ENCODE results near the gene MAN2A1.
"Not testable (repeated sequence)": the region's sequence is repeated elsewhere in the genome, so short reads cannot be mapped to it uniquely, and the experiment has no call there.

MAN2A1 gene

DNA sequence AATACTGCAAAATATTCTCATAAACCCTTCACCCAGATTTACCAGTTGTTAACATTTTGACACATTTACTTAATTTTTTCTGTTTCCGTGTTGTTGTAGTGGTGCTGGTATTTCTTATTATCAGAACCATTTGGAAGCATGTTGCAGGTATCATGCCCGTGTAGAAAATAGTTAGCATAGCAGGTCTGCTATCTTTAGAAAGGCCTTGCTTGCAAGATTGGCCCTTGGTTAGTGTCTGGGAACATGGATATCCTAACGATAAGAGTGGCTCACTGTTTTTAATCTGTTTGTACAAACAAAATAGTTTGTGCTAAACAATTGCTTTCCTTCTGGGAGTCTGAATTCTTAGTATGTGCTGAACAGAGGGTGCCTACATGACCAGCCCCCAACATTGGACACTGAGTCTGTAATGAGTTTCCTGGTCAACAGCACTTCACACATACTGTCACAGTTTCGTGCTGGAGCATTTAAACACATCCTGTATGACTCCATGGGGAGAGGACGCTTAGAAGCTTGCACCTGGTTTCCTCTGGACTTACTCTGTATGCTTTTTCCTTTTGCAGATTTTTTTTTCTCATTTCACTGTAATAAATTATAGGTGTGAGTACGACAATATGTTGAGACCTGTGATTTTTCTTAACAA lies 66.9 kb downstream of the MAN2A1 start:
- Mint-ChIP-seq H3K27me3 (no peaks in the 10 kb centered on the region), H3K4me3 (no peak overlapping the region), H3K36me3 (ENCODE audit: insufficient read depth) (peaks cover 16% of the 10 kb centered on the region), H3K27ac (peak overlapping the region in 1 of 2 donors; percentile 44), H3K4me1 (ENCODE audit: low read depth in 2 of 2) (peaks cover 10 to 34% of the 10 kb centered on the region in 2 donors), H3K9me3 (peaks cover 6 to 7% of the 10 kb centered on the region in 2 donors)
- no peak for ATAC-seq (replicated peaks)
- no peak for DNase-seq

DNA sequence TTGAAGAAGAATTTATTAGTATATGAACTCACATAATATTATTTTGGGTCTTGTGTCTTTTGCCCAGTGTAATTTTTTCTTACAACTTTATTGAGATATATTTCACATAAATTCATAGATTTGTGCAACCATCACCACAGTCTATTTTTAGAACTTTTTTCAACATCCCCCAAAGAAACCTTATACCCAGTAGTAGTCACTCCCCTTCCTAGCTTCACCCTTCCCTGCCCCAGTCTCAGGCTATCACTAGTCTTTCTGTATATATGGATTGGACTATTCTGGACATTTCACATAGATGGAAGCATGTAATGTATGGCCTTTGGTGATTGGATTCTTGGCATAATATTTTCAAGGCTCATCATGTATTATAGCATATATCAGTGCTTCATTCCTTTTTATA lies 67.8 kb downstream of the MAN2A1 start:
- peaks cover 11 to 30% of the 10 kb centered on the region in 2 donors for H3K4me1 Mint-ChIP-seq (ENCODE audit: low read depth in 2 of 2)
- no peaks in the 10 kb centered on the region for H3K27me3 Mint-ChIP-seq
- ATAC-seq (replicated peaks) (no peak), DNase-seq (no peak)
- H3K36me3 Mint-ChIP-seq (ENCODE audit: insufficient read depth): peaks cover 19% of the 10 kb centered on the region
- no peak overlapping the region for H3K4me3 Mint-ChIP-seq
- H3K9me3 Mint-ChIP-seq: peaks cover 6 to 7% of the 10 kb centered on the region in 2 donors
- H3K27ac Mint-ChIP-seq: peak overlapping the region; percentile 33 to 44

DNA sequence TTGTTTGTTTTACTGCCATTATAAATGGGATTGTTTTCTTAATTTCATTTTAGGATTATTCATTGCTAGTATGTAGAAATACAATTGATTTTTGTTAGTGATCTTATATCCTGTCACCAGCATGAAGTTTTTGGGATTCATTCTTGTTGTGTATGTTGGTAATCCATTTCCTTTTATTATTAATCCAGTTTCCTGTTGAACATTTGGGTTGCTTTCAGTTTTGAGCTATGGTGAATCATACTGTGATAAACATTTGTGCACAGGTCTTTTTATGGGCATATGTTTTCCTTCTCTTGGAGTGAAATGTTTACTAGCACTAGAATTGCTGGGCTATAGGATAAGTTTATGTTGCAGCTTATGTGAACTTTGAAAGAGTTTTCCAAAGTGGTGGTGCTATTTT lies 69.6 kb downstream of the MAN2A1 start:
- no peaks in the 10 kb centered on the region for H3K27me3 Mint-ChIP-seq
- ATAC-seq (replicated peaks) (no peak), DNase-seq (no peak)
- H3K36me3 Mint-ChIP-seq (ENCODE audit: insufficient read depth): peaks cover 25% of the 10 kb centered on the region
- H3K4me3 Mint-ChIP-seq: no peak overlapping the region
- no peak overlapping the region for H3K27ac Mint-ChIP-seq
- H3K4me1 Mint-ChIP-seq (ENCODE audit: low read depth in 2 of 2): peaks cover 13 to 27% of the 10 kb centered on the region in 2 donors
- peaks cover 6 to 7% of the 10 kb centered on the region in 2 donors for H3K9me3 Mint-ChIP-seq

DNA sequence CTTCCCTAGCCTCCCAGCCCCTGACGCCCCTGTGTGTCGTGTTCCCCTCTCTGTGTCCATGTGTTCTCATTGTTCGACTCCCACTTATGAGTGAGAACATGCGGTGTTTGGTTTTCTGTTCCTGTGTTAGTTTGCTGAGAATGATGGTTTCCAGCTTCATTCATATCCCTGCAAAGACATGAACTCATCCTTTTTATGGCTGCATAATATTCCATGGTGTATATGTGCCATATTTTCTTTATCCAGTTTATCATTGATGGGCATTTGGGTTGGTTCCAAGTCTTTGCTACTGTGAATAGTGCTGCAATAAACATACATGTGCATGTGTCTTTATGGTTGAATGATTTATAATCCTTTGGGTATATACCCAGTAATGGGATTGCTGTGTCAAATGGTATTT lies 70.4 kb downstream of the MAN2A1 start:
- not testable (repeated sequence) for H3K9me3 Mint-ChIP-seq; DNase-seq; H3K27ac Mint-ChIP-seq; H3K4me3 Mint-ChIP-seq; H3K27me3 Mint-ChIP-seq; ATAC-seq (replicated peaks)
- H3K36me3 Mint-ChIP-seq (ENCODE audit: insufficient read depth): peaks cover 27% of the 10 kb centered on the region
- H3K4me1 Mint-ChIP-seq (ENCODE audit: low read depth in 2 of 2): peaks cover 13 to 29% of the 10 kb centered on the region in 2 donors

DNA sequence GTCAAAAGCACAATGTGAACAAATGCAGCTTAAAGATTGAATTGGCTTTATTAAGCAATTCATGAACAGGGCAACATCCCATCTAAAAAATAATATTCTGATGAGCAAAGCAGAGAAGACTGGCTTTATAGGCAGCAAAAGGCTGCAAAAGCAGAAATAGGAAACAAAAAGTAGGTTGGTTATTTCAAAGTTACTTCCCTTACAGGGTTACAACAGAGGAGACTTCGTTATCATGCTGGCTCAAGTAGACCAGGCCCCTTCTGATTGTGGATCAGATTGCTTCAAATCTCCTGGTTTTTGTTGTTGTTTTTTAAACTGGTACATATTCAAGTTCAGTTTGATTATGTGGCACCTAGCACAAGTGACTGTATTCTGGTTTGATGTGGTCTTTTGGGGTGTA lies 73.1 kb downstream of the MAN2A1 start:
- H3K9me3 Mint-ChIP-seq: peaks cover 6 to 7% of the 10 kb centered on the region in 2 donors
- H3K4me3 Mint-ChIP-seq: no peak overlapping the region
- H3K27ac Mint-ChIP-seq: no peak overlapping the region
- H3K4me1 Mint-ChIP-seq (ENCODE audit: low read depth in 2 of 2): peaks cover 13 to 34% of the 10 kb centered on the region in 2 donors
- no peaks in the 10 kb centered on the region for H3K27me3 Mint-ChIP-seq
- no peak for ATAC-seq (replicated peaks)
- no peak for DNase-seq
- H3K36me3 Mint-ChIP-seq (ENCODE audit: insufficient read depth): peaks cover 23% of the 10 kb centered on the region

DNA sequence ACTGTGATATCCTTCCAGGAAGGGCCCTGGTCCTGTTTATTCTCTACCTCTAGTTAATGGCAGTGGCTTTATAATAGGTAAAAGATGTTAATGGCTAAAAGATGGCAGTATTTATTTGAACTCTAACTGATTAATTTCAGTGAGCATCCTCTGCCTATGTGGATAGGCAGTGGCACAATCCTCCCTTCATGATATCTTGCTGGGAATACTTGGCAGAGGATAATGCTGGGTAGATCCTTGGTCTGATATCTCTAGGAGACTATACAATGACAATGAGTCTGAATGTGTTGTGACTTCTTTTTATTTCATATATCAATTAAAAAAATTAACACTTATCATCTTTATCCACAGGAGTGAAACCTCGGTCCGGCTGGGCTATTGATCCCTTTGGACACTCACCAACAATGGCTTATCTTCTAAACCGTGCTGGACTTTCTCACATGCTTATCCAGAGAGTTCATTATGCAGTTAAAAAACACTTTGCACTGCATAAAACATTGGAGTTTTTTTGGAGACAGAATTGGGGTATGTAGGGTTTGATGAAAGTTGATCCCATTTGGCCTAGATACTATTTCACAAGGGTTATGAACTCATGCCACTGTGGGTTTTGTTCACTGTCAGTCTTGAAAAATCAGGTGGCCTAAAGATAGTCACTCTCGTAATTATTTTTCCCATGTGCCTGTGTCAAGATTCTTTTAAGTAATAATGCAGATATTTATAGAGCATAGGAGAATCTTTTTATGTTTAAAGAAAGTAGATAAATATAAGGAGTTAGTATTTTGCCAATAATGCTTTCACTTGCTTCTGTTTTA lies 77.7 kb downstream of the MAN2A1 start:
- H3K27ac Mint-ChIP-seq: no peak overlapping the region
- no peaks in the 10 kb centered on the region for H3K9me3 Mint-ChIP-seq
- H3K36me3 Mint-ChIP-seq (ENCODE audit: insufficient read depth): peaks cover 39% of the 10 kb centered on the region

DNA sequence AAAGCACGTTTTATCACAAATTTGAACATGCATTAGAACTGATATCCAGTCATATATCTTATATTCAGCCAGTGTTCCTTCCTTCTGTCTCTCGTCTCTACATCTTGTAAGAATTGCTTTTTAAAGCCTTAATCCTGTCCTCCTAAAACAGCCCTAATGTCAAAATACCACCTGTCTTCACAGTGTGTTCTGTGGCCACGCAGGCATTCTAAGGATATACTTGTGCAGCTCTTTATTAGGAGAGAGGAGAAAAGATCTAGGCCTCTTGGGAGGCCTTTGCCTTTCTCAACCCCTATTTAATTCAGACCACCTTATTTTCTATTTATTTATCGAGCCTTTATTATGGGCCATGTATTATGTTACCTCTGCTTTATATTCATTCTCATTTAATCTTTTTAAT lies 78.3 kb downstream of the MAN2A1 start:
- H3K36me3 Mint-ChIP-seq (ENCODE audit: insufficient read depth): peaks cover 39% of the 10 kb centered on the region
- DNase-seq (no peak), ATAC-seq (replicated peaks) (no peak)
- peaks cover 3 to 17% of the 10 kb centered on the region in 2 donors for H3K4me1 Mint-ChIP-seq (ENCODE audit: low read depth in 2 of 2)
- no peaks in the 10 kb centered on the region for H3K27me3 Mint-ChIP-seq
- H3K27ac Mint-ChIP-seq: no peak overlapping the region
- H3K4me3 Mint-ChIP-seq: no peak overlapping the region
- H3K9me3 Mint-ChIP-seq: no peaks in the 10 kb centered on the region

More for the DNA sequence above, 77.7 kb downstream of the MAN2A1 start:
- Mint-ChIP-seq H3K4me3 (no peak overlapping the region), H3K4me1 (ENCODE audit: low read depth in 2 of 2) (peaks cover 6 to 22% of the 10 kb centered on the region in 2 donors), H3K27me3 (no peaks in the 10 kb centered on the region)
- DNase-seq (no peak), ATAC-seq (replicated peaks) (no peak)

DNA sequence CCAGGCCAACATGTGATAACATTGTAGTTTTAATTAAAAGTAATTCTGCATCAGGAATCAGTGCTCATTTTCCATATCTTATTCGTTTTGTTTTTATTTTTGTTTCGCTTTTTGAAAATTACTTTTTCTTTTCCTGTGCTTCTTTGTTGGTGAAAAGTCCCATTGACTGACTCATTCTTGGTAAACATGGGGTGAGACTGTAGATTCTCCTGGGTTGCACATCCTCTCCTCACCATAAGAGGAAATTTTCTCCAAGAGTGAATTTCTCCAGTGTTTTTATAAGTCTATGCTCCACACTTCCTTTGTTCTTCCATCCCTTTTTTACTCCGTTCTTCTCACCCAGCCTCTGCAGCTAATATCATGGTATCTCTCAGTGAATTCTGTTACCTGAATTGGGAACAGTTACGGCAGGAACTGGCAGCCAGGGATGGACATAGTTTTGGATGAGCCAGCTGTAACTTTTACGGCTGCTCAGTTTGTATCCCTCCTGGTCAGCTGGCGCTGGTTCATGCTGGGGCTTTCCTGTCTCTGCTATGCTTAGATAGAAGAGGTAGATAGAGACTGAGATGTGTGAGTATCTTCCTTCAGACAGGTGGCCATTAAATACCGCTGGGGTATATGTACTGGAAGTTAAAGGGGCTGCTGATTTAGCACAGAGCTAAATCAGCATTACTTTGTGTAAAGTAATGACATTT lies 80.0 kb downstream of the MAN2A1 start:
- Mint-ChIP-seq H3K4me1 (ENCODE audit: low read depth in 2 of 2) (peaks cover 3 to 17% of the 10 kb centered on the region in 2 donors), H3K9me3 (no peaks in the 10 kb centered on the region), H3K4me3 (no peak overlapping the region), H3K27ac (no peak overlapping the region), H3K27me3 (no peaks in the 10 kb centered on the region), H3K36me3 (ENCODE audit: insufficient read depth) (peaks cover 30% of the 10 kb centered on the region)
- no peak for DNase-seq
- no peak for ATAC-seq (replicated peaks)

DNA sequence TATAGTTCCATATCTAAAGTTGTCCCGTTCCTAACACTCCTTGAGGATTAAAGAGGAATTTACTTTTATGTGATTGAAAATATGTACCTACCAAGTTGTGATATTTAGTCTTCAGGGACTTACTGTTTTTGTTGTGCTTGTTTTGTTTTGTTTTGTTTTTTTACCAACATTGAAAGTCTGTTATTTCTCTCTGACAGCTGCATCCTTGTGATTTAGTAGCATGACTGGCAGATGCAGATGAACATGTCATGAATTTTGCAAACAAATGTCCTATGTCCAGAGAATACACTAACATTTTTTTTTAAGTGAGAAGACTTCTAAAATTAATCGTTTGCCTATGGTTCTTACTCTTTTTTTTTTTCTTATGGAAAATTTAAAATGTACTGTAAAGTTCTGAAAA lies 85.4 kb downstream of the MAN2A1 start:
- Mint-ChIP-seq H3K27ac (no peak overlapping the region), H3K9me3 (no peaks in the 10 kb centered on the region), H3K4me3 (no peak overlapping the region), H3K4me1 (ENCODE audit: low read depth in 2 of 2) (peaks cover 0 to 12% of the 10 kb centered on the region in 2 donors), H3K27me3 (no peaks in the 10 kb centered on the region), H3K36me3 (ENCODE audit: insufficient read depth) (peaks cover 25% of the 10 kb centered on the region)
- no peak for ATAC-seq (replicated peaks)
- no peak for DNase-seq

DNA sequence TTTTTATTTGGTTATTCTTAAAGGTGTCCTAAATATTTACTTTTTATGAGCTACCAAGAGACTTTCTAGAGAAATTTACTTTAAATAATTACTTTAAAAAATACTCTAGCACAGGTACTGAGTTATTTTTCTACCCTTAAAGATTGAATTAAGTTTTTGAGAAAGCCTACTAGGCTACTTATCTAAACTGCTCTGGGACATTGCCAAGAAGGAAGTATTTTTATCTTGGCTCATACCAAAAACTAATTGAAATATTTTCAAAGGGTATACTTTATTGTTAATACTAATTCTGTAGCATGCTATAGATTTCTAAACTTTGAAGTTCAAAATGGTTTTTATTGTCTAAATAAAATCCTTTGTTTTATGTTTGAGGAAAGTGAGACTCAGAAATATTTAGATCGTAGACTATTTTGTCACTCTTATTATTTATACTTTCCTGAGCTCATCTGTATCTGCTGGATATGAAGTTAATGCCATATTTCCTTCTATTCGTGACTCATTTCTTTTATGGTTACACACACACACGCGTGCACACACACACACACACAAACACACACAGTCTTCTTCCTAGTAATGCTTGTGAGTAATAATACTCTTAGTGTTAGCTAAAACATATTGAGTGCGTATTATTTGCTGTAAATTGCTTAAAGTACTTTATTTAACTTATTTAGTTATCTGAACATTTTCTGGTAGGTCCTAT lies 89.5 kb downstream of the MAN2A1 start:
- no peak for DNase-seq
- Mint-ChIP-seq H3K4me3 (no peak overlapping the region), H3K4me1 (ENCODE audit: low read depth in 2 of 2) (peaks cover 0 to 12% of the 10 kb centered on the region in 2 donors), H3K36me3 (ENCODE audit: insufficient read depth) (peaks cover 20% of the 10 kb centered on the region), H3K27me3 (no peaks in the 10 kb centered on the region), H3K9me3 (no peaks in the 10 kb centered on the region), H3K27ac (no peak overlapping the region)
- no peak for ATAC-seq (replicated peaks)

DNA sequence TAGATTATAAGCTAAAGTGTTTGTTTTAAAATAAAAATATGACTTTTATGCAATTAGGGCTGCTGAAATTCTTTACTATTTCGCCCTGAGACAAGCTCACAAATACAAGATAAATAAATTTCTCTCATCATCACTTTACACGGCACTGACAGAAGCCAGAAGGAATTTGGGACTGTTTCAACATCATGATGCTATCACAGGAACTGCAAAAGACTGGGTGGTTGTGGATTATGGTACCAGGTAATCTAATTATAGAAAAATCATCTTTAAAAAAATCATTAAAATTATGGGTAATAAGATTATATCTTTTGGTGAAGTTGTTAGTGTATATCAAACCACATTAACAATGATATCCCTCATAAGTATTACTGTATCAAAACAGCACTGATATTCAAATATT lies 95.0 kb downstream of the MAN2A1 start:
- H3K27ac Mint-ChIP-seq: no peak overlapping the region
- peaks cover 4 to 19% of the 10 kb centered on the region in 2 donors for H3K4me1 Mint-ChIP-seq (ENCODE audit: low read depth in 2 of 2)
- H3K9me3 Mint-ChIP-seq: no peaks in the 10 kb centered on the region
- no peaks in the 10 kb centered on the region for H3K27me3 Mint-ChIP-seq
- ATAC-seq (replicated peaks) (no peak), DNase-seq (no peak)
- H3K4me3 Mint-ChIP-seq: no peak overlapping the region
- H3K36me3 Mint-ChIP-seq (ENCODE audit: insufficient read depth): peaks cover 12% of the 10 kb centered on the region

DNA sequence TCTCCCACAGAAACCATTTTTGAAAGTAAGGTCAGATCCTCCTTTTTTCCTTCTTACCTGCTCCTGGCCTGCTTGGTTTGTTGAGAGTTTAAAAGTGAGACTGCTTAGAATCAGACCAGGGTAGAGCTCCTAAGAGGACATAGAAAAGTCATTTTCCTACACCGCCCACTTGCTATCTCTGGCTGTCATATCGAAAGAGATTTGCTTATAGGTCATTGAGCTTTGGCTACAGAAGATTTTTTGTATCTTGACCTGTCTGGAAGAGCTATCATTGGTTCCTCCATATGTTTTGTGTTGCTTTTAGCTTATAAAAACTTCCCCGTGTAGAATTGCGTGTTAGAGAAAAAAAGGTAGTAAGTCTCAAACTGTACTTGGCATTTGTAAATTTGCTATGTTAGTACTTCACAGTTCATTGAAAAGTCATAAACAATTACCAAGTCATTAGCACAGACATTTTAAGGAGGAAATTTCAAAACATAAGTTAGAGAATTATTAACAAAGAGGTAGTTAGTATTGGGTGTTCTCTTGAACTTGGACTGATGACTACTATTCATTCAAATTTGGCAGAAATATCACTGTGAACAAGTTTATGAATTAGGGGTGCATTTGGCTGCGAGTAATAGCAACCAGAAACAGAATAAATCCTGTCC lies 96.6 kb downstream of the MAN2A1 start:
- Mint-ChIP-seq H3K27me3 (no peaks in the 10 kb centered on the region), H3K36me3 (ENCODE audit: insufficient read depth) (peaks cover 7% of the 10 kb centered on the region)

DNA sequence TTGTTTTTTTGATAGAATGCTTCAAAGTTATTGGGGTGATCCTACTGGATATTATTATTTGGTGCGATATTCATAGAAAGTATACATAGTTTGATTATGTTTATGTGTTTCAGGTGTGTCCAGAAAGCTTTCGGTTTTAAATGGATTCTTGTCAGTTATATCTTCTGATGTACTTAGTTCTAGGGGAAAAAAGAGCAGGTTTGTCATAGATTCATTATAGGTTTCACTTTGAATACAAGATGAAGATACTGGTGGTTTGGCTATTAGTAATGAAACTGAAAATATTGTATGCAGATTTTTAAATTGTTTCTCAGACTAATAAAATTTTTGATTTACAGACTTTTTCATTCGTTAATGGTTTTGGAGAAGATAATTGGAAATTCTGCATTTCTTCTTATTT lies 98.9 kb downstream of the MAN2A1 start:
- DNase-seq (no peak), ATAC-seq (replicated peaks) (no peak)
- H3K27ac Mint-ChIP-seq: peak overlapping the region; percentile 50 to 51
- no peaks in the 10 kb centered on the region for H3K9me3 Mint-ChIP-seq
- no peaks in the 10 kb centered on the region for H3K27me3 Mint-ChIP-seq
- peaks cover 4 to 19% of the 10 kb centered on the region in 2 donors for H3K4me1 Mint-ChIP-seq (ENCODE audit: low read depth in 2 of 2)
- peak overlapping the region in 1 of 2 donors; percentile 12 for H3K4me3 Mint-ChIP-seq
- H3K36me3 Mint-ChIP-seq (ENCODE audit: insufficient read depth): peaks cover 7% of the 10 kb centered on the region

More for the DNA sequence above, 96.6 kb downstream of the MAN2A1 start:
- ATAC-seq (replicated peaks) (no peak), DNase-seq (no peak)
- Mint-ChIP-seq H3K9me3 (no peaks in the 10 kb centered on the region), H3K4me1 (ENCODE audit: low read depth in 2 of 2) (peaks cover 4 to 19% of the 10 kb centered on the region in 2 donors), H3K4me3 (no peak overlapping the region), H3K27ac (no peak overlapping the region)
